ENCODE data around the gene GBX2. TPM values are rescaled to one million over a fixed set of nuclear protein-coding genes. Genes with fewer than 3 reads are reported as not detected.

Gene GBX2
- total RNA-seq, 2 donors from 2014 or later, result not detected

- no peak overlapping the region for H3K4me3 ChIP-seq
- no peak overlapping the region for H3K27ac ChIP-seq
- H3K36me3 ChIP-seq (replicated peaks in 1 of 2; ENCODE audit: insufficient read depth in 1 of 2, low read depth in 2 of 2), result no peaks in the 10 kb centered on the region
- peaks cover 32% of the 10 kb centered on the region for H3K4me1 ChIP-seq
- 3 to 4% methylated on average over 22 to 23 of the region's 23 CpGs for WGBS, 2 donors
- H3K9me3 ChIP-seq, result no peaks in the 10 kb centered on the region
- DNase-seq, result no peak
- H3K27me3 ChIP-seq, result peaks cover 0 to 71% of the 10 kb centered on the region in 2 donors
- TF ChIP-seq CTCF (IDR thresholded peaks at IDR 0.05), result no peak
- no peak for TF ChIP-seq POLR2A (IDR thresholded peaks at IDR 0.05)
- intact Hi-C loops (cut with DNase I), result no loop called here
- no peak for ATAC-seq
These were observed 5.8 kb upstream of the GBX2 start for GRCh38 chr2:236173729-236174607.

GRCh38 chr2:236173036-236173728 lies 5.0 kb upstream of the GBX2 start:
- 0 to 3% methylated on average over 6 to 61 of the region's 62 CpGs for WGBS, 2 donors
- Histone ChIP-seq H3K27me3 (peaks cover 0 to 71% of the 10 kb centered on the region in 2 donors), H3K36me3 (replicated peaks in 1 of 2; ENCODE audit: insufficient read depth in 1 of 2, low read depth in 2 of 2) (no peaks in the 10 kb centered on the region), H3K9me3 (no peaks in the 10 kb centered on the region), H3K4me1 (peaks cover 31% of the 10 kb centered on the region), H3K4me3 (no peak overlapping the region), H3K27ac (no peak overlapping the region)
- DNase-seq (no peak), ATAC-seq (no peak)
- TF ChIP-seq CTCF (IDR thresholded peaks at IDR 0.05) (no peak), POLR2A (IDR thresholded peaks at IDR 0.05) (no peak)
- intact Hi-C loops (cut with DNase I), result no loop called here

GRCh38 chr2:236172255-236173035 lies 4.3 kb upstream of the GBX2 start:
- no peak overlapping the region for H3K4me3 ChIP-seq
- peaks cover 31% of the 10 kb centered on the region for H3K4me1 ChIP-seq

More at GRCh38 chr2:236172255-236173035, 4.3 kb upstream of the GBX2 start:
- H3K27me3 ChIP-seq, result peaks cover under 1 to 71% of the 10 kb centered on the region in 2 donors
- DNase-seq (no peak), ATAC-seq (no peak)
- H3K27ac ChIP-seq, result no peak overlapping the region
- intact Hi-C loops (cut with DNase I), result no loop called here
- no peaks in the 10 kb centered on the region for H3K36me3 ChIP-seq (replicated peaks in 1 of 2; ENCODE audit: insufficient read depth in 1 of 2, low read depth in 2 of 2)
- H3K9me3 ChIP-seq, result no peaks in the 10 kb centered on the region
- TF ChIP-seq CTCF (IDR thresholded peaks at IDR 0.05) (no peak), POLR2A (IDR thresholded peaks at IDR 0.05) (no peak)
- 4 to 7% methylated on average over 16 to 46 of the region's 46 CpGs for WGBS, 2 donors
